ENCODE data around the gene MIEF2. TPM values are rescaled to one million over a fixed set of nuclear protein-coding genes. Genes with fewer than 3 reads are reported as not detected.

MIEF2 gene
- total and polyA plus RNA-seq, 10 of the 15 experiments (the other 5 are each of a cell fraction or from before 2014, with no cell fraction given) = 0.16 to 9.2 (median 4.1) TPM

- TF ChIP-seq RBBP5 (conservative IDR thresholded peaks at IDR 0.05) (no peak), PRDM15 (CRISPR knock-in tag; IDR thresholded peaks at IDR 0.05) (no peak), ZBTB4 (CRISPR knock-in tag; IDR thresholded peaks at IDR 0.05) (no peak), CBX3 (IDR thresholded peaks at IDR 0.05; ENCODE audit: borderline replicate concordance, low read depth) (no peak), ASH2L (IDR thresholded peaks at IDR 0.05; ENCODE audit: borderline replicate concordance, low read depth) (no peak), ATF3 (IDR thresholded peaks at IDR 0.05; ENCODE audit: borderline replicate concordance, extremely low read depth, low read depth, low read length) (no peak)
These were observed 13.4 kb upstream of the MIEF2 start (continued) for GRCh38 chr17:18246880-18247612.

Data from GM12878 (cell line).